HG02798 (cell line): ENCODE data around the gene GALNT17.

Source experiments
- ATAC-seq: cut with Tn5 transposase; IDR thresholded peaks from one replicate; pipeline ENCODE4 v1.9.1; 2021; ENCODE audit warnings: mild to moderate bottlenecking; ENCODE audit not compliant: unreplicated experiment, poor library complexity

GALNT17 gene

DNA sequence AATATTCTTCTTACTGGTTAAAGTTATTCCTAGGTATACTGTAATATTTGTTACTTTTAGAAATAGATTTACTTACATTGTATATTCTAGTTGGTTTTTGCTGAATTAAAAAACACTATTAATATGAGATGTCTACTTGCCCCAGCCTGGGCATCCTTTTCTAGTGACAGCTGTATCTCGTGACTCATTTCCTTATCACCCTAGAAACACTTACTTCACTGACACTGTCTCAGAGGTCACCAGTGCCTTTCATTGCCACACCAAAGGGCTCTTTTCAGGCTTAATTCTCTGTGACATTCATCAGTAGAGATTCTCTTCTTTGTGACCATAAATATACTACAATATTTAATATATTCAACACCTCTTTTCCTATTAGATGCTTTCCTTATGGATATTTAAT lies 194.7 kb downstream of the GALNT17 start:
- no peak for ATAC-seq

DNA sequence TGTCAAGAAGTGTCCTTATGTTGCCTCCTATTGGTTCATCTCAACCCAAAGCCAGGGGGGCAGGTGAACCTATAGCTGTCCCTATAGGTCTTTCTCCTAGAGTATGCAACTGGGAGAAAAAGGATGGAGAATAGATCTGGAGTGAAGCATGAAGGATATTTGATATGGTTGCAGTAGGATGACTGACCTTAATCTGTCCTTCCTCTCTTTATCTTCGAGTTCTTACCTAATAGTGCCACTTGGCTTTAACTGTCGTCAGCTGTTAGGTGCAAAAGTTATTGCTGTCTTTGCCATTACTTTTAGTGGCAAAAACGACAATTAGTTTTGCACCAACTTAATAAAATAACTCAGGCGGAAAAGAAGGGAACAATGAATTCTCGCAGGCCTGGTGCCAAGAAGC lies 196.0 kb downstream of the GALNT17 start:
- ATAC-seq = no peak

DNA sequence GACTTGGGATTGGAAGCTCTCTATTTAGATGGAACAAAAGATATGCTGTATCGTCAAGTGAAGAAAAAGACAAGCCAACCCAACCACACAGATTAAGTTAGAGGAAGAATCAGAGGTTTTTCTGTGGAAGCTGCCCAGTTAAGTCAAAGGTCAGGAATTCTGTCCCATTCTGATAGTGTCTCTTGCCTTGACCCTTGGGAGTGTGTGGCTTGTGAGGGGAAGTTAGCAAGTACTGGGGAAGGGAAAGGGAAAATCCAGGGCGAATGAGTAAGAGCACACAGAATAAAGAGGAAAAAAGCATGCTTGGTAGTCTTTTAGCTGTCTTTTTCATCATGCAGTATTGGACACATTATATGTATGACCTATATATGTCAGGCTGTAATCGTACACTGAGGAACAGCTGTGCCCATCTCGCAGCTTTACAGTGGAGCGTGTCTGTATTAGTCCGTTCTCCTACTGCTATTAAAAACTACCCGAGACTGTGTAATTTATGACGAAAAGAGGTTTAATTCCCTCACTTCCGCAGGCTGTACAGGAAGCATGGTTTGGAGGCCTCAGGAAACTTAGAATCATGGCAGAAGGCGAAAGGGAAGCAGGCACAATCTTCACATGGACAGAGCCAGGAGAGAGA lies 197.2 kb downstream of the GALNT17 start:
- no peak for ATAC-seq

DNA sequence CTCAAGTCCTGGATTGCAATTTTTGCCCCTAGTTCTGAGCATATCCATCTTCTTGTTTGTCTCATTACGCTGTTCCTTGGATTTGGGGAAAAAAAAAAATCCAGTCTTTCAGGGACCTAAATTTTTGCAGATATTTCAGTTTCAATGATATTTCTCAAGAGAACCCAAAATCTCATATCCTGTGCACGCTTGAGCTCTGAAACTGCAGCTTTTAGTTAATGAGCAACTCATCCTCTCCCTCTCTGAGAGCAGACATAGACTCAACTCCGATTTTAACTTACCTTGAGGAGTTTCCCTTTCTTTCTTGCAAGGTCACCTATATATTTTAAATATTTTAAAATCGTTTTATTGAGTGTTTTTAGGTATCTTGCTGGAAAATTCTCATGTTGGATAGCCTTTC lies 200.3 kb downstream of the GALNT17 start:
- no peak for ATAC-seq

DNA sequence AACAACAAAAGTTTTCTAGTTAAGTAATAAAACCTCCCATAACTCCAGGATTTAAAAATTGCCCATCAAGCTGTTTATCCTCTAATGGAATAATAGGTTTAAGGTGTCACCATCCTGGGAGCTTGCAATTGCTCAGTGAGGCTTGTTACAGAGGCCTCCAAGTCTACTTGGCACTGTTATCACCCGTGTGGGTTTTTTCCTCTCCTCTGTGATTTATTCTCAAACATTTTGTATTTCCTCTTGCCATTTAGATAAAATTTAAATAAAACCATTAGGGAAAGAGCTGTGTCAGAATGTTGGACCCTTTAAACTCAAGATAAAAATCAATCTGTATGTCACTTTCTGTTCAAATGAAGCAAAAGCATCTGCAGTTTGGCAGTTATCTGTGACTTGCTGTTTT lies 202.6 kb downstream of the GALNT17 start:
- no peak for ATAC-seq

DNA sequence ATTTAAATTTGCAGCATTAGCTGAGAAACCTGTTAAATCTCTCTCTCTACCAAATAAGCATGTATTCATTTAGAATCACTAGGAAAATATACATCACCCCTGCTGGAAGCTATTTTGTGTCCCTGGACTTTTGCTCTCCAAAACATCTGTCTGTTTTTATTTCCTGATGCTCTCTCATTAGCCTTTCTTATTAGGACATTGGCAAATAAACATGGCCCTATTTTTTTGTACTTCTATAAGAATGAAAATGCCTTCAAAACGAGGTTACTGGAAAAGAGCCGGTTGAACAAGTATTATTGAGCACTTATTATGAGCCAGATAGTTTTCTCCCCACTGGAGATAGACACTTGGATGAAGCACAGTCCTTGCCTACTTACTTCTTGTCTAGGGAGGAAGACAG lies 206.9 kb downstream of the GALNT17 start:
- no peak for ATAC-seq

DNA sequence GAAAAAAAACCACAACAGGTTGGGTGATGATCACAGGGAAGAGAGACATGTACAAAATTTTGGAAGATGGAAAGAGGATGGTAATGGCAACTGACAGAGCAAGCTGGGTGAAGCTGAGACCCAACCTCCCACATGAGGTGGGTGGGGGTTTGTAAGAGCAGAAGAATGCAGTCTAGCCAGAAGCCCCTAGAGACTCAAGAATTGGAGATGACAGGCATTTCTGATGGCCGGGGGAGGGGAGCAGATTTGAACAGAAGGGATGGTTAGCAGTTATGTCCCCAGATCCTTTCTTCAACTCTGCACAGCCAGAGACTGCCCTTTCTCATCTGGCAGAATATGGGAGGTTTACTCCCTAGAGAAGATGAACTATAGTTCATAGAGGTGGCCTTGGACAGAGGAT lies 208.0 kb downstream of the GALNT17 start:
- ATAC-seq = no peak

DNA sequence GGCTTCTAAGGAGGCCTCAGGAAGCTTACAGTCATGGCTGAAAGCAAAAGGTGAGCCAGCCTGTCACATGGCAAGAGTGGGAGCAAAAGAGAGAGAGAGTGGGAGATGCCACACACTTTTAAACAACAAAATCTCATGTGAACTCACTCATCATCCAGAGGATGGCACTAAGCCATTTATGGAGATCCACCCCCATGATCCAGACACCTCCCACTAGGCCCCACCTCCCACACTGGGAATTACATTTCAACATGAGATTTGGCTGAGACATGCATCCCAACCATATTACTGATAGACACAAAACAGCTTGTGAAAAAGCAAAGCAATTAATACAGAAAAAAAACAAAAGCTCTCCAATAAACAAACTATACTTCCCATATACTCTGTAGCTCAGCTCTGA lies 210.3 kb downstream of the GALNT17 start:
- no peak for ATAC-seq

DNA sequence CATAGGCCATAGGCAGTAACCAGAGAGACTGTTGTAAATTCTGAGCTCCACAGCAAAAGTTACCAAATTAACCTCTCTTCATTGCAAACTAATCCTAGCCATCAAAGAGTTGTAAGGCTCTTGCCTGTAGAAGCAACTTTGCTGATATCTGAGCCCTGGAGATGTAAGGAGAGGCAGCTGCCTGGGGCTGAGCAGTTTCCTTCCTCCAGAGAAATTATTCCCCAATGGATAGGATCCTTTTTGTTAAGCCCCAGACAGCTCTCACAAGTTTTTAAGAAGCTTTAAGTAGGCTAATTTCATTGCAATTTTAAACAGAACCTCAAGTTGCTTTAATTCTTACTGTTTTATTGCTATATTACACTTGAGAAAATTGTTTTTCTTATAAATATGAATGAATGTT lies 211.1 kb downstream of the GALNT17 start:
- ATAC-seq = no peak

DNA sequence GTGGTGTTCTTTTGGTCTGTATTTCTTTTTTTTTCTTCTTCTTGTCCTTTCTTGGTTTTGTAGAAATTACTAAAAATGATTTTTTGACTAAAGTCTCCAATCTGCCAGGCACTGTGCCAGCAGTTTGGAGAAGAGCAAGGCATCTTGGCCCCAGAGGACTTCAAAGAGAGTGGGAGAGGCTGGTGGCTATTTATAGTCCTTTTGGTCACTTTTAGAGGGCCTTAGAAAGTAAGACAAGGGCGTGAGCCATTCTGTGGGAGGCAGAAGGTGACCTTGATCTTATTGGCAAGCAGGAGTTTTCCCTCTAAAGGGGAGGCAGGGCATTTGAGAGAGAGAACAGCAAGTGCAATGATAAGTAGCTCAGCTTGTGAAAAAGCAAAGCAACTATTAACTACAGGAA lies 211.9 kb downstream of the GALNT17 start:
- ATAC-seq = no peak

DNA sequence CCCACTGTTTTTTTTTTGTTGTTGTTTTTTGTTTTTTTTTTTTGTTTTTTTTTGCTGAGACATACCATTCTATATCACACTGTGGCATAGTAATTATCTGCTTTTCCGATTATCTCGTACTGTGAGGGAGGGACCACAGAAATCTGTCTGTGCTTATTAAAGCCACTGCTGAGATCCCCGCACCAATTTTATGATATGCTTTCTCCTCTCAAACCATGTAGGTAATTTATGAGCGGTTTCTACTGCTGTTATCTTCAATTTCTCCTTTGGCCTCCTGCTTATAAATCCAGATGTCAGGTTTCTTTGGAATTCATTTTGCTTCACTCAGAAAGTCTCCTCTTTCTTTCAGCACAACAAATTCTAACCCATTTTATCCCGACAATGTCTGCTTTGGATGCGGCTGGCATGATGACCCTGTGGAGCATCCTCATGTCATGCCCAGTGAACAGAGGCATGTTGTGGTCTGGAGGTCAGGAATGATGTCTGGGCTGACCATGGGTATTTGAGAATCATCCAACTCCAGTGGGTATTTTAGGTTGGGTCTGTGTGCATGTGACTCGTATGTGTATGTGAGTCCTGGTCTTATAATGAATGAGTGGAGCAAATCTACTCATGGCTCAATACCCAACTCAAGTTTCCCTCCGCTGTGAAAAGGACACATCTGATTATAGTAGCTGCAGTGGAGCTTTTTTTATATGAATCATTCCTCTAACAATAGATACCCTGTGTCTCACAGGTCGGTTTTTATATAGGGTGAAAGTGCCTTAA lies 213.4 kb downstream of the GALNT17 start:
- no peak for ATAC-seq

DNA sequence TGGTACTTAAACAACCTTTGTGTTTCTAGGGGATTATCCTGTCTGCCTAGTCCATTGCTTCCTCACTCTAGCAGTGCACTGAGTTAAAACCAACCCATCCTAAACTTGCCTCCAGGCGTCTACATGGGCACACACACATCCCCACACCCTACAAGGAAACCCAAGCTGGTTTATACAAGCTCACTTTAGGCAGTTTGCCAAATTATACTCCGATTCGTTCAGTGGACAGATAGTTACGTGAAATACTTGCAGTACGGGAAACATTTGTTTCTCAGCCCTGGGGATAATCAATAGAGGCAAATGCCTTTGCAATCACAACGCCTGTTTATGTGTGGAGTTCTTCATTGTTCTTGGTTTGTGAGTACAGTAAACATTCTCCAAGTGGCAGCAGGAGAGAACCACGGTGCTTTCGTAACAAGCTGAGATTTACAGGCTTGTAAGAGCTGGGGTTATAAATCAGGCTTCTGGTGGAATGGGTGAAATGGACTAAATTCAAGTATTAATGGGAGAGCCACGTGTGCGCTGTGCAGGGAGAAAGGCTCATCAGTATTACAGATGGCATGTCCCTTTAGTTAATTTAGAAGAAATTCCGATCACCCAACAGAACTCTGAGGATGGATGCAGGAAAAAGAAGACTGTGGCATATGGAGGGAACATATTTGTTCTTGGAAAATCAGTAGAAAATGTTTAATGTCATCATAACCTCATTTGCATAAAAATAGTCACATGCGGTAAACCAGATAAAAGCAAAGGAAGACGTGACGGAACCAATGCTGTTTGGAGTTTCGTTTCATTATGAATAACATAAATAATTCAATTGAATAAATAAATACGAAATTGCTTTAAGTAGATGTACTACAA lies 217.1 kb downstream of the GALNT17 start:
- ATAC-seq = no peak

DNA sequence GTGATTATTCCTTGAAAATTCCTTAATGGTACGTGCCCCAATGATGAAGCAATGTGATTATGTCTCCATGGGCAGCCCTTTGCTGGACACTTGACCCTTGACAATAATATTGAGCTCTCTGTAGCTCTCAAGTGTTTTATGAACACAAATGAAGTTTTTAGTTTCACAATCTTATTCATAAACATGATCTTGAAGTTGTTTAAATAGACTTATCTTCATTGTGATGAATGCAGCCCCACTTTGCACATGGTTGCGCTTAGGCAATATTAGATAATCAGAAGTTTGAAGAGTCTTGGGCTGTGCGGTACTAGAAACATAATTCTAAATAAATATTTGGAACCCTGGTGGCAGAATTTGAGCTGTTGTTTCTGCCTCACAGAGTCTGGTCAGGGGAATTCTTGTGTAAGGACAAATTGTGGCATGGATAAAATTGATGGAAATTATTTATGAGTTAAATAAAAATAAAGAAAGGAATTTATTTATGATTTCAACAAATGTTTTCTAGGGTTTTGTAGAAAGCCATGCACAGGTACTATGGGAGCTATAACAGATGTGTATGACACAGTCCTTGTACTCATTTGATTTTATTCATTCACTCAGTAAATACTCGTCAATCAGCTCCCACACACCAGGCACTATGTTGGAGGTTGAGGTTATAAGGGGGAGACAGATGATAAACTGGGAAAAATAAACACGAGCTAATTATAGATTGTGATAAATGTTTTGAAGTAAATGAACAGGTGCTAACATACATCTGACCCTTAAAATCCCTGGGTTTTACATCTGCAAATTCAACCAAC lies 217.9 kb downstream of the GALNT17 start:
- no peak for ATAC-seq

DNA sequence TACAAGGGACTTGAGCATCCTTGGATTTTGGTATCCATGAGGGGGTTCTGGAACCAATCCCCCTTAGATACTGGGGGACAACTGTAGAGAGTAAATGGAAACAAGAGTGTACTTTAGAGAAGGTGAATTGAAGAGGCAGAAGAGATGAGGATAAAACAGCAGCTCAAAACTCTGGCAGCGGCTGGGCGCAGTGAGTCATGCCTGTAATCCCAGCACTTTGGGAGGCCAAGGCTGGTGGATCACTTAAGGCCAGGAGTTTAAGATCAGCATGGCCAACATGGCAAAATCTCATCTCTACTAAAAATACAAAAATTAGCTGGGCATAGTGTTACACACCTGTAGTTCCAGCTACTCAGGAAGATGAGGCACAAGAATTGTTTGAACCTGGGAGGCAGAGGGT lies 218.7 kb downstream of the GALNT17 start:
- no peak for ATAC-seq

DNA sequence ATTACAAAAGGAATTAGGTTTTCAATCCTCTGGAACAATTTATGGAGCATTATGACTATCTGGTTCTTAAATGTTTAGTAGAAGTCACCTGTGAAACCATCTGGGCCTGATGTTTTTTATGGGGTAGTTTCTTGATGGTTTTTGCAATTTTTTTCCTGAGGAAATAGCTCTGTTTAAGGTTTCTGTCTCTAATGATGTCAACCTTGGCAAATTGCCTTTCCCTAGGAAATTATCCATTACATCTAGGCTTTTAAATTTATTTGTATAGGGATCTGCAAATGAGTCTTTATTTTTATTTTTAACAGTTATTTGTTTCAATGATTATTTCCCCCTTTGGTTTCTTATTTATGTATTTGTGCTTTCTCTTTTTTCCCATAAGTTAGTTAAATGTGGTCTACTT lies 222.8 kb downstream of the GALNT17 start:
- ATAC-seq = no peak

DNA sequence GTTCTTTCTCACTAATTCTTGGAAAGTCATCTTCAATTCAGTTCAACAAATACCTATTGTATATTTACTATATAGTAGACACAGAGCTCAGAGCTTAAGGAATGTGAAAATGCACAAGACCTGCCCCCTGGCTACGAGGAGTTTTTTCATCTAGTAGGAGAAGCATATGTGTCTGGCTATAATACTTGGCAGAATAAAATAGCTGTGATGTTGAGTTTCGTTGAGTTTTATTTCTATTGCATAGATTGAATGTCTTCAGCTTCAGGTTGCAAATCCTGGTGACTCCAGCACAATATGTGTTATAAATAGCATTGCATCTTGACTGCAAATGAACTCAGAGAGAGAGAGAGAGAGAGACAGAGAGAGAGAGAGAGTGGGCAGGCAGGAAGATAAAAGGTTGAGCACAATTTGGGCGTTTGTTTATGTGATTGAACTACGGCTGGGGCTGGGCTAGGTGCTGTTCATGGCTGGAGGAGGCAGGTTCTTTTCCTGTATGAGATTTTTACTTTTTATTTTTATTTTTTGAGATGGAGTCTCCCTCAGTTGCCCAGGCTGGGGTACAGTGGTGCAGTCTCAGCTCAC lies 229.6 kb downstream of the GALNT17 start:
- no peak for ATAC-seq

DNA sequence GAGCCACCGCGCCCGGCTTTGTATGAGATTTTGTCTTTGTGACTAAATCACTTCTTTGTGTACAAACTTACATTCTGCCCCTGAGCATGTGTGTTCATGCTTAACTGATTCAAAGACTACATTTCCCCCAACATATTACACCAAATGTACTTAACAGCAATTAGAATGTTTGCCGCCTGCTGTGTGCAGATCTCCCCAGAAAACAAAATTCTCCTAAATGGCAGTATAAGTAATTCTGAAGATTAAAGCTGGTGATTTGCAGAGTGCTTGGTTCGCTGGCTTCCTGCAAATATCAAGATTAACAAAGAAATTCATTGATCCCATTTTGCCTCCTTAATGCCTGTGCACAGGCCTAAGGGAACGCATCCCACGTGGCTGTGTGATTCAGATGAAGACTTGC lies 230.3 kb downstream of the GALNT17 start:
- no peak for ATAC-seq

DNA sequence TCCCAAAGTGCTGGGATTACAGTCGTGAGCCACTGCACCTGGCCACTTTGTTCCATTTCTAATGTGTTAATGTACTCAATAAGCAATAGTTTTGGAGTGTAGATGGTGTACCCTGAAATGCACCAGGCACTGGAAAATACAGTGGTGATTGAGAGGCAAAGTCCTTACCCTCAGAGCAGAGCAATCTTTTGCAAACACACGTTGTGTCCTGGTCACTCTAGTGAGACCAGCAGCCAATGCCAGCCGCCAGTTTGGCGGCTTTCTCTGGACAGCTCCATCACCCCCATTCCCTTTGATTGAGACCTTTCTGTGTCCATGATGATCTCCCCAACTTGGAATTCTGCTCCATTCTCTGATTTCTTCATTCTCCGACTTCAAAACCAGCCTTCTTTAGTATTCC lies 231.3 kb downstream of the GALNT17 start:
- no peak for ATAC-seq

DNA sequence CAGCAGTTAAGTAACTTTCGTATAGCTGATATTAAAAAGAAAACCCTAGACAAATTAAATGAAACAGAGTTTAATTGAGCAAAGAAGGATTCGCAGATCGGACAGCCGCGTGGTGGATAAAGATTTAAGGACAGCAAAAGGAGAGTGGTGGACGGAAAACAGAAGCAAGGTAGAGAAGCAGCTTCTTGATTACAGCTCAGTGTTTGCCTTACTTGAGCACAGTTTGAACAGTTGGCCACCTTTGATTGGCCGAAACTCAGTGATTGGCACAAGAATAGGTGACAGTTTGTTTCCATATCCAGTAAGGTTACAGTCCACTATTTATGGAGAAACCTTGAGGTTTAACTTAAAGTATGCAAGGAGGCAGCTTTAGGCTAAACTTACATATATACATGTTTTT lies 231.7 kb downstream of the GALNT17 start:
- no peak for ATAC-seq

DNA sequence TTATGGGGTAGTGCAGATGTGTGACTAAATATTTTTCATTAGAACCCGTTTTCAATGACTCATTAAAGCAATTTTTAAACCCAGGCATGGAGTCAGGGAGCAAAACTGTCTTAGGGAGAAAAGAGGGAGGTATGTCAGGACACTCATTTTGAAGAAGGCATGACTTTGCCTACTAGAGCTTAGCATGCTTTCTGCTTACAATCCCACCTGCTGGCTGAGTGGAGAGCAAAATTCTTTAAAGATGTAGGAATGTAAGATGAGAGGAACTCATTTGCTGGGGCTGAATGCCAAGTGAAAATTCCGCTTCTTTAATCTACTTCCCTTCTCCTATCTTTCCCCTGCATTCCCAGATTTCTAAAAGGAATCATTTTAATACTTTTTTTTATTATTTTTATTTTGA lies 232.6 kb downstream of the GALNT17 start:
- ATAC-seq = no peak
